ENCODE results near the gene ERCC6. TPM values are rescaled to one million over a fixed set of nuclear protein-coding genes. Genes with fewer than 3 reads are reported as not detected.

Gene ERCC6
- polyA plus RNA-seq, 1 of the 3 experiments (the other 2 are of a cell fraction): 4.5 TPM

DNA sequence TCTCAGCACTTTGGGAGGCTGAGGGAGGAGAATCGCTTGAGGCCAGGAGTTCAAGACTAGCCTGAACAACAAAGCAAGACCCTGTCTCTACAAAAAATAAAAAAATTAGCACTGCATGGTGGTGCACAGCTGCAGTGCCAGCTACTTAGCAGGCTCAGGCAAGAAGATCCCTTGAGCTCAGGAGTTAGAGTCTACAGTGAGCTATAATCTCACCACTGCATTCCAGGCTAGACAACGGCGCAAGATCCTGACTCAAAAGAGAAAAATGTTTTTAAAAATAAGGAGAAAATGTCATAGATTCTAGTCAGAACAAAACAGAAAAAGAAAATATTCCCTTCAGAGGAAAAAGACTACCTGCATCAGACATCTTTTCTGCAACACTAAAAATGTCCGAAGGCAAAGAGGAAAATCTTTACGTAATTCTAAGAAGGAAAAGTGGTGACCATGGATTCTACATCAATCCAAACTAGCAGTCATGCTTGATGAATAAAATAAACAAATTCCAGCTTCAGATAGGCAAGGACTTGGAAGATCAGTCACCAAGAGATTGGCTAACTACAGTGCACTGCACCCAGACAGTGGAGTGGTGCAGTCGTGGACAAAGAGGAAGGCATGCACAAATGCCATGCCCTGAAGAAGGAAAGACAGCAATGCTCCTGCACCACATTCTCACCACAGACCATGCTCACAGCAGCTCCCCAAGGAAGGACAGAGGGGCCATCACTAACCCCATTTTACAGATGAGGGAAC lies 54.3 kb downstream of the ERCC6 start:
- Histone ChIP-seq H3K27me3 (ENCODE audit: insufficient read depth) (no peaks in the 10 kb centered on the region), H3K4me1 (ENCODE audit: control insufficient read depth in 1 of 2, insufficient read depth in 2 of 2, low read depth in 1 of 2, low read length in 1 of 2) (peaks cover 11% of the 10 kb centered on the region in 2 experiments; a peak in 3 of 4 replicates), H3K9ac (no peak overlapping the region), H3K4me3 (ENCODE audit: low read depth in 2 of 2, low read length in 1 of 2) (no peak overlapping the region), H3K36me3 (replicated peaks in 1 of 2; ENCODE audit: control insufficient read depth in 1 of 2, insufficient read depth in 2 of 2, low read length in 1 of 2) (peaks cover 18 to 24% of the 10 kb centered on the region in 2 experiments), H3K79me2 (ENCODE audit: insufficient read depth) (no peaks in the 10 kb centered on the region; the same call in 1 of the 2 replicates), H4K20me1 (ENCODE audit: insufficient read depth) (no peaks in the 10 kb centered on the region), H3K9me3 (no peaks in the 10 kb centered on the region), H3K27ac (ENCODE audit: low read depth in 2 of 2, low read length in 1 of 2) (peak overlapping the region in 1 of 2 experiments; percentile 13; a peak in 1 of 4 replicates), H3F3A (replicated peaks; ENCODE audit: insufficient read depth) (peaks cover 13% of the 10 kb centered on the region), H3K9me2 (no peaks in the 10 kb centered on the region), H3K4me2 (peak overlapping the region; percentile 6; the same call in 1 of the 2 replicates), H2AFZ (ENCODE audit: low read depth) (no peak overlapping the region)
- 92% methylated on average over 6 of the region's 6 CpGs for WGBS (ENCODE audit: low lambda C conversion rate)
- ChIA-PET POLR2A (no interaction called here), CTCF (interaction anchor here (0.9 to 1.5 kb wide), 2 partner anchors 27 to 75 kb away, joined by 3 to 5 read pairs; no protein-coding TSS in a partner anchor)
- no peak for TF ChIP-seq EZH2phosphoT487 (IDR thresholded peaks at IDR 0.05; ENCODE audit: borderline replicate concordance, low read depth)
- TF ChIP-seq, protein P1, sequence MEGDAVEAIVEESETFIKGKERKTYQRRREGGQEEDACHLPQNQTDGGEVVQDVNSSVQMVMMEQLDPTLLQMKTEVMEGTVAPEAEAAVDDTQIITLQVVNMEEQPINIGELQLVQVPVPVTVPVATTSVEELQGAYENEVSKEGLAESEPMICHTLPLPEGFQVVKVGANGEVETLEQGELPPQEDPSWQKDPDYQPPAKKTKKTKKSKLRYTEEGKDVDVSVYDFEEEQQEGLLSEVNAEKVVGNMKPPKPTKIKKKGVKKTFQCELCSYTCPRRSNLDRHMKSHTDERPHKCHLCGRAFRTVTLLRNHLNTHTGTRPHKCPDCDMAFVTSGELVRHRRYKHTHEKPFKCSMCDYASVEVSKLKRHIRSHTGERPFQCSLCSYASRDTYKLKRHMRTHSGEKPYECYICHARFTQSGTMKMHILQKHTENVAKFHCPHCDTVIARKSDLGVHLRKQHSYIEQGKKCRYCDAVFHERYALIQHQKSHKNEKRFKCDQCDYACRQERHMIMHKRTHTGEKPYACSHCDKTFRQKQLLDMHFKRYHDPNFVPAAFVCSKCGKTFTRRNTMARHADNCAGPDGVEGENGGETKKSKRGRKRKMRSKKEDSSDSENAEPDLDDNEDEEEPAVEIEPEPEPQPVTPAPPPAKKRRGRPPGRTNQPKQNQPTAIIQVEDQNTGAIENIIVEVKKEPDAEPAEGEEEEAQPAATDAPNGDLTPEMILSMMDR (IDR thresholded peaks at IDR 0.05): no peak
- TF ChIP-seq RAD21 (IDR thresholded peaks at IDR 0.05; ENCODE audit: low read length): no peak
- no peak for TF ChIP-seq SIN3A (IDR thresholded peaks at IDR 0.05; ENCODE audit: borderline replicate concordance, low read depth, low read length)
- no peak for TF ChIP-seq TEAD4 (IDR thresholded peaks at IDR 0.05; ENCODE audit: borderline replicate concordance, insufficient read depth)
- no peak for TF ChIP-seq RFX5 (IDR thresholded peaks at IDR 0.05; ENCODE audit: low read length)
- no peak for TF ChIP-seq NRF1 (IDR thresholded peaks at IDR 0.05; ENCODE audit: low read depth, low read length)
- TF ChIP-seq CHD2 (IDR thresholded peaks at IDR 0.05; ENCODE audit: low read length, partially characterized antibody): no peak
- TF ChIP-seq, protein P2, sequence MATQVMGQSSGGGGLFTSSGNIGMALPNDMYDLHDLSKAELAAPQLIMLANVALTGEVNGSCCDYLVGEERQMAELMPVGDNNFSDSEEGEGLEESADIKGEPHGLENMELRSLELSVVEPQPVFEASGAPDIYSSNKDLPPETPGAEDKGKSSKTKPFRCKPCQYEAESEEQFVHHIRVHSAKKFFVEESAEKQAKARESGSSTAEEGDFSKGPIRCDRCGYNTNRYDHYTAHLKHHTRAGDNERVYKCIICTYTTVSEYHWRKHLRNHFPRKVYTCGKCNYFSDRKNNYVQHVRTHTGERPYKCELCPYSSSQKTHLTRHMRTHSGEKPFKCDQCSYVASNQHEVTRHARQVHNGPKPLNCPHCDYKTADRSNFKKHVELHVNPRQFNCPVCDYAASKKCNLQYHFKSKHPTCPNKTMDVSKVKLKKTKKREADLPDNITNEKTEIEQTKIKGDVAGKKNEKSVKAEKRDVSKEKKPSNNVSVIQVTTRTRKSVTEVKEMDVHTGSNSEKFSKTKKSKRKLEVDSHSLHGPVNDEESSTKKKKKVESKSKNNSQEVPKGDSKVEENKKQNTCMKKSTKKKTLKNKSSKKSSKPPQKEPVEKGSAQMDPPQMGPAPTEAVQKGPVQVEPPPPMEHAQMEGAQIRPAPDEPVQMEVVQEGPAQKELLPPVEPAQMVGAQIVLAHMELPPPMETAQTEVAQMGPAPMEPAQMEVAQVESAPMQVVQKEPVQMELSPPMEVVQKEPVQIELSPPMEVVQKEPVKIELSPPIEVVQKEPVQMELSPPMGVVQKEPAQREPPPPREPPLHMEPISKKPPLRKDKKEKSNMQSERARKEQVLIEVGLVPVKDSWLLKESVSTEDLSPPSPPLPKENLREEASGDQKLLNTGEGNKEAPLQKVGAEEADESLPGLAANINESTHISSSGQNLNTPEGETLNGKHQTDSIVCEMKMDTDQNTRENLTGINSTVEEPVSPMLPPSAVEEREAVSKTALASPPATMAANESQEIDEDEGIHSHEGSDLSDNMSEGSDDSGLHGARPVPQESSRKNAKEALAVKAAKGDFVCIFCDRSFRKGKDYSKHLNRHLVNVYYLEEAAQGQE (IDR thresholded peaks at IDR 0.05; ENCODE audit: low read depth, low read length): no peak
- no peak for TF ChIP-seq MXI1 (IDR thresholded peaks at IDR 0.05; ENCODE audit: low read depth, low read length)
- no peak for TF ChIP-seq ELF1 (IDR thresholded peaks at IDR 0.05)
- no peak for TF ChIP-seq MEF2A (IDR thresholded peaks at IDR 0.05; ENCODE audit: borderline replicate concordance, low read depth)
- no peak for TF ChIP-seq NFIC (IDR thresholded peaks at IDR 0.05; ENCODE audit: borderline replicate concordance)
- no peak for TF ChIP-seq RXRA (IDR thresholded peaks at IDR 0.05; ENCODE audit: borderline replicate concordance, low read depth)
- TF ChIP-seq, protein P3, sequence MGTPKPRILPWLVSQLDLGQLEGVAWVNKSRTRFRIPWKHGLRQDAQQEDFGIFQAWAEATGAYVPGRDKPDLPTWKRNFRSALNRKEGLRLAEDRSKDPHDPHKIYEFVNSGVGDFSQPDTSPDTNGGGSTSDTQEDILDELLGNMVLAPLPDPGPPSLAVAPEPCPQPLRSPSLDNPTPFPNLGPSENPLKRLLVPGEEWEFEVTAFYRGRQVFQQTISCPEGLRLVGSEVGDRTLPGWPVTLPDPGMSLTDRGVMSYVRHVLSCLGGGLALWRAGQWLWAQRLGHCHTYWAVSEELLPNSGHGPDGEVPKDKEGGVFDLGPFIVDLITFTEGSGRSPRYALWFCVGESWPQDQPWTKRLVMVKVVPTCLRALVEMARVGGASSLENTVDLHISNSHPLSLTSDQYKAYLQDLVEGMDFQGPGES (IDR thresholded peaks at IDR 0.05; ENCODE audit: low read depth, low read length): no peak
- TF ChIP-seq SMC3 (IDR thresholded peaks at IDR 0.05; ENCODE audit: low read depth, low read length): no peak
- TF ChIP-seq, protein P4, sequence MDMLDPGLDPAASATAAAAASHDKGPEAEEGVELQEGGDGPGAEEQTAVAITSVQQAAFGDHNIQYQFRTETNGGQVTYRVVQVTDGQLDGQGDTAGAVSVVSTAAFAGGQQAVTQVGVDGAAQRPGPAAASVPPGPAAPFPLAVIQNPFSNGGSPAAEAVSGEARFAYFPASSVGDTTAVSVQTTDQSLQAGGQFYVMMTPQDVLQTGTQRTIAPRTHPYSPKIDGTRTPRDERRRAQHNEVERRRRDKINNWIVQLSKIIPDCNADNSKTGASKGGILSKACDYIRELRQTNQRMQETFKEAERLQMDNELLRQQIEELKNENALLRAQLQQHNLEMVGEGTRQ (IDR thresholded peaks at IDR 0.05; ENCODE audit: borderline replicate concordance, low read depth, low read length): no peak
- TF ChIP-seq EP300 (IDR thresholded peaks at IDR 0.05; ENCODE audit: borderline replicate concordance in 1 of 2, low read depth in 1 of 2, low read length in 1 of 2): no peak
- DNase-seq: no peak

Measured in SK-N-SH (cell line).